GM10248 (cell line): ENCODE data around the gene THEMIS2.
"Not testable (repeated sequence)": the region's sequence is repeated elsewhere in the genome, so short reads cannot be mapped to it uniquely, and the experiment has no call there.

Source experiments
- CTCF ChIA-PET: fragments of 300-600 bp; sonication (Branson Sonifier 250); formaldehyde crosslinking; extraction: SDS; loops from one replicate; lab custom pipeline; 2021; ENCODE audit warnings: antibody characterized with exemption; lab: Yijun Ruan, JAX
- POLR2A ChIA-PET: fragments of 350-650 bp; sonication (Branson Sonifier 250); formaldehyde crosslinking; extraction: SDS; loops from one replicate; lab custom pipeline; 2020; ENCODE audit warnings: antibody characterized with exemption; lab: Yijun Ruan, JAX
- DNase-seq: peaks from one replicate; pipeline ENCODE4 v3.0.0; 2012; ENCODE audit errors: extremely low spot score
- TF ChIP-seq, protein P1 (sequence below): IDR thresholded peaks from 2 replicates; pipeline ENCODE4 v1.5.1; 2012; ENCODE audit warnings: mild to moderate bottlenecking, low read depth; ENCODE audit errors: extremely low read depth, missing control alignments, control extremely low read depth

THEMIS2 gene

GRCh38 chr1:27869719-27870085 is 2.6 kb upstream of the THEMIS2 start:
- CTCF ChIA-PET: interaction anchor here (0.6 to 0.8 kb wide), 2 partner anchors 12 to 14 kb away, joined by 3 read pairs; no protein-coding TSS in a partner anchor
- DNase-seq: no peak
- TF ChIP-seq, protein P1, sequence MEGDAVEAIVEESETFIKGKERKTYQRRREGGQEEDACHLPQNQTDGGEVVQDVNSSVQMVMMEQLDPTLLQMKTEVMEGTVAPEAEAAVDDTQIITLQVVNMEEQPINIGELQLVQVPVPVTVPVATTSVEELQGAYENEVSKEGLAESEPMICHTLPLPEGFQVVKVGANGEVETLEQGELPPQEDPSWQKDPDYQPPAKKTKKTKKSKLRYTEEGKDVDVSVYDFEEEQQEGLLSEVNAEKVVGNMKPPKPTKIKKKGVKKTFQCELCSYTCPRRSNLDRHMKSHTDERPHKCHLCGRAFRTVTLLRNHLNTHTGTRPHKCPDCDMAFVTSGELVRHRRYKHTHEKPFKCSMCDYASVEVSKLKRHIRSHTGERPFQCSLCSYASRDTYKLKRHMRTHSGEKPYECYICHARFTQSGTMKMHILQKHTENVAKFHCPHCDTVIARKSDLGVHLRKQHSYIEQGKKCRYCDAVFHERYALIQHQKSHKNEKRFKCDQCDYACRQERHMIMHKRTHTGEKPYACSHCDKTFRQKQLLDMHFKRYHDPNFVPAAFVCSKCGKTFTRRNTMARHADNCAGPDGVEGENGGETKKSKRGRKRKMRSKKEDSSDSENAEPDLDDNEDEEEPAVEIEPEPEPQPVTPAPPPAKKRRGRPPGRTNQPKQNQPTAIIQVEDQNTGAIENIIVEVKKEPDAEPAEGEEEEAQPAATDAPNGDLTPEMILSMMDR: no peak
- POLR2A ChIA-PET: no interaction called here

GRCh38 chr1:27871076-27871475 is 1.3 kb upstream of the THEMIS2 start:
- CTCF ChIA-PET, POLR2A ChIA-PET, DNase-seq: not testable (repeated sequence)

DNA sequence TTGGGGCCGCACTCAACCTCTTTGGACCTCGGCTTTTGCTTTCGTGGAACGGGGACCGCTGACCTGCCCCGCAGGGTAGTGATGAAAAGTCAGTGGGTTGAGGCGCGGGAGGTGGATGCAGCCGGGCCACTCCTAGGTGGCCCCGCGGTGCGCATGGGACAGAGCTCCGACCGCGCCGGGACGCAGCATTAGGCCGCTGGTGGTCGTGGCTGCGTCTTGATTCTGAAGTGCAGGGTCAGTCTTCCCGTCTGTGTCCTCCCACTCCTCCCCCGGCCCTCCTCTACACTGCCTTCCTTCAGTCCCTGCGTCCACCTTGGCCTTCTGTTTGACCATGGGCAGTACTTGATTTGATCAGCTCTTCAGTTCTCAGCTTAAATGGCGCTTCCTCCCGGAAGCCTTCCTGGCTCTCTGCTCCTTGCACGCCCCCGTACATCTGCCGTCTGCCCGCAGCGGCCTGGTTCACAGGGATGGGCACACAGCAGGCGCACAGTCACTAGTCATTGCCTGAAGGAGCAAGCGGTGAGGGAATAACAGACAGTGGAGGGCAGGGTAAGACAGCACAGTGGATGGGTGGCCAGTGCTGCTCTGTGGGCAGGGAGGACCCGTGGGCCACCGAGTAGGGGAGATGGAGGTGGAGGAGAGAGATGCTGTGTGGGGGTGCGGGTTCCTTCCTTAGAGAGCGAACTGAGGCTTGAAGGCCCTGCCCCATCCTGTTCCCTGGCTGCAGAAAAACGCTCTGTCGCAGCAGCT is 633 bp downstream of the THEMIS2 start:
- DNase-seq: no peak
- POLR2A ChIA-PET: interaction anchor here (0.5 to 1.4 kb wide), 4 partner anchors 10 to 206 kb away, joined by 3 to 11 read pairs (median 6); no protein-coding TSS in a partner anchor
- TF ChIP-seq, protein P1: no peak
- CTCF ChIA-PET: interaction anchor here (0.8 kb wide), 1 partner anchor 15 kb away, joined by 3 read pairs; no protein-coding TSS in a partner anchor

GRCh38 chr1:27873671-27874384 is 1.5 kb downstream of the THEMIS2 start:
- DNase-seq: no peak
- ChIA-PET CTCF (interaction anchor here (1.6 to 1.9 kb wide), 2 partner anchors 9 to 10 kb away, joined by 4 to 5 read pairs; no protein-coding TSS in a partner anchor), POLR2A (interaction anchor here (0.5 to 2.1 kb wide), 4 partner anchors 14 to 723 kb away, joined by 4 to 11 read pairs (median 6); no protein-coding TSS in a partner anchor)
- TF ChIP-seq, protein P1: no peak

GRCh38 chr1:27876341-27877114 is 4.2 kb downstream of the THEMIS2 start:
- DNase-seq: no peak
- ChIA-PET CTCF (interaction anchor here (0.8 to 1.8 kb wide), 4 partner anchors 10 to 19 kb away, joined by 3 to 6 read pairs (median 6); no protein-coding TSS in a partner anchor), POLR2A (interaction anchor here (2.4 kb wide), 1 partner anchor 10 kb away, joined by 10 read pairs; no protein-coding TSS in a partner anchor)
- TF ChIP-seq, protein P1: no peak

DNA sequence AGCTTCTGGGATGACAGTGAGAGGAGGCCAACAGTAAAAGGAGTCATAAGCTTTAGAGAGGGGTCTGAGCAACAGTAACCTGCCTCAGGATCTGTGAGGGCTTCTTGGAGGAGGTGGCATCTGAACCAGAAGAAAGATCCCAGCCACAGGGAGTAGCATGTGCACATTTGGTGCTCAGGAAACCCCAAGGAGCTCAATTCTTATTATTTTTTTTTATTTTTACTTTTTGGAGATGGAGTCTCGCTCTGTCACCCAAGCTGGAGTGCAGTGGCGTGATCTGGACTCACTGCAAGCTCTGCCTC is 4.7 kb downstream of the THEMIS2 start:
- DNase-seq: no peak
- ChIA-PET POLR2A (interaction anchor here (2.4 kb wide), 1 partner anchor 10 kb away, joined by 10 read pairs; no protein-coding TSS in a partner anchor), CTCF (interaction anchor here (0.8 to 1.6 kb wide), 3 partner anchors 13 to 20 kb away, joined by 4 to 6 read pairs (median 5); no protein-coding TSS in a partner anchor)
- TF ChIP-seq, protein P1: no peak
